RCC 7860 (cell line): Measurements from ENCODE around the gene BRAF.
A peak's percentile ranks its signal among the peaks of the same experiment; 100 is the strongest.
"Not testable (repeated sequence)": the region's sequence is repeated elsewhere in the genome, so short reads cannot be mapped to it uniquely, and the experiment has no call there.

Experiments used
- DNase-seq: peaks from one replicate; pipeline ENCODE4 v3.0.0-alpha.2; 2015; ENCODE audit warnings: low spot score
- FAIRE-seq: peaks from 2 replicates; lab custom pipeline; 2012; peaks lifted over from hg19 to GRCh38; lab: Jason Lieb, UNC

The BRAF gene

GRCh38 chr7:140774371-140774770 is 150.4 kb downstream of the BRAF start:
- DNase-seq (no peak), FAIRE-seq (no peak)

DNA sequence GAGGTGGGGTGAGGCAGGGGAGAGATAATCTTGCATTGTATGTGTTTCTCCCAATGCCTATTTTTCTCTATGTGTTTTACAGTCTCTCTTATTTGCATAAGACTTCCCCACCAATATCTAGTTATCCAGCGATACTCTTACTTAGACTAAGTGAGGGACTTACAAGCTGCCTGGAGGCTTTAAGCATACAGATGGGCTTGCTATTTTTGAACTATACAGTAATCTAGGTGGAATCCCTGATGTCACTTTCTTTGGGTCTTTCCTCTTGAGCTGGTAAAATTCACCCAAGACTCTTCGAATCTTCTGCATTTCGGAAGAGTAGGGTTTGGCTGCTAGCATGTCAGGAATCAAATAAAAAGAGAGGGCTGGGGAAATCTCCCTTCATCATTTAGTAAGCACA is 151.6 kb downstream of the BRAF start:
- FAIRE-seq (no peak), DNase-seq (no peak)

- FAIRE-seq, result no peak
- no peak for DNase-seq
Measured at GRCh38 chr7:140771826-140772225, 152.9 kb downstream of the BRAF start.

- no peak for DNase-seq
- FAIRE-seq, result no peak
Measured at GRCh38 chr7:140769852-140770251, 154.9 kb downstream of the BRAF start.

- DNase-seq (no peak), FAIRE-seq (no peak)
Measured at GRCh38 chr7:140767418-140767817, 157.3 kb downstream of the BRAF start.

DNA sequence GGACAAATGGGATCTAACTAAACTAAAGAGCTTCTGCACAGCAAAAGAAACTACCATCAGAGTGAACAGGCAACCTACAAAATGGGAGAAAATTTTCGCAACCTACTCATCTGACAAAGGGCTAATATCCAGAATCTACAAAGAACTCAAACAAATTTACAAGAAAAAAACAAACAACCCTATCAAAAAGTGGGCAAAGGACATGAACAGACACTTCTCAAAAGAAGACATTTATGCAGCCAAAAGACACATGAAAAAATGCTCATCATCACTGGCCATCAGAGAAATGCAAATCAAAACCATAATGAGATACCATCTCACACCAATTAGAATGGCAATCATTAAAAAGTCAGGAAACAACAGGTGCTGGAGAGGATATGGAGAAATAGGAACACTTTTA is 159.3 kb downstream of the BRAF start:
- DNase-seq, FAIRE-seq: not testable (repeated sequence)

DNA sequence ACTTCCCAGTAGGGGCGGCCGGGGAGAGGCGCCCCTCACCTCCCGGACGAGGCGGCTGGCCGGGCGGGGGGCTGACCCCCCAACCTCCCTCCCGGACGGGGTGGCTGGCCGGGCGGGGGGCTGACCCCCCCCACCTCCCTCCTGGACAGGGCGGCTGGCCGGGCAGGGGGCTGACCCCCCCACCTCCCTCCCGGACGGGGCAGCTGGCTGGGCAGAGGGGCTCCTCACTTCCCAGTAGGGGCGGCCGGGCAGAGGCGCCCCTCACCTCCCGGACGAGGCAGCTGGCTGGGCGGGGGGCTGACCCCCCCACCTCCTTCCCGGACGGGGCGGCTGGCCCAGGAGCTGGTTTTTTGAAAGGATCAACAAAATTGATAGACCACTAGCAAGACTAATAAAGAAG is 161.6 kb downstream of the BRAF start:
- not testable (repeated sequence) for FAIRE-seq, DNase-seq

GRCh38 chr7:140761375-140761774 is 163.4 kb downstream of the BRAF start:
- FAIRE-seq, DNase-seq: not testable (repeated sequence)

GRCh38 chr7:140754506-140754905 is 170.2 kb downstream of the BRAF start:
- no peak for DNase-seq
- FAIRE-seq, result no peak

- no peak for DNase-seq
- no peak for FAIRE-seq
Measured at GRCh38 chr7:140752533-140752932, 172.2 kb downstream of the BRAF start.

DNA sequence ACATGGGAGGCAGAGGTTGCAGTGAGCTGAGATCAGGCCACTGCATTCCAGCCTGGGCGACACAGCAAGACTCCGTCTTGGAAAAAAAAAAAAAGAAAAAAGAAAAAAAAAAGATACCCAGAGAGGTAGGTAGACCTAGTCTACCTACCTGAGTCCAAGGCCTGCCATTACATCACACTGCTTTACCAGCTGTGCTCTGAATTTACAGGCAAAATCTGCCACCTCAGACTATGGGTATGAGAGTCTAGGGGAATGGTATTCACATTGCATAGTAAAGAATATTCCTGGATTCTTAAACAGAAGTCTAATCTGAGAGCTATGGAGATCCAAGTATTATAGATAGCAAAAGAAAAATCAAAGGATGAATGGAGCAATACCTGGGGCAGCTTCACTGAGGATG is 178.0 kb downstream of the BRAF start:
- FAIRE-seq (no peak), DNase-seq (no peak)

- no peak for FAIRE-seq
- DNase-seq, result no peak
Measured at GRCh38 chr7:140745266-140746058, 179.3 kb downstream of the BRAF start.

GRCh38 chr7:140744005-140744404 is 180.7 kb downstream of the BRAF start:
- DNase-seq, result no peak
- no peak for FAIRE-seq

- DNase-seq, FAIRE-seq: not testable (repeated sequence)
Measured at GRCh38 chr7:140743255-140743654, 181.5 kb downstream of the BRAF start.

GRCh38 chr7:140738280-140738679 is 186.4 kb downstream of the BRAF start:
- DNase-seq, result no peak

GRCh38 chr7:140734729-140735128 is 190.0 kb downstream of the BRAF start:
- FAIRE-seq (no peak), DNase-seq (no peak)

More at GRCh38 chr7:140738280-140738679, 186.4 kb downstream of the BRAF start:
- FAIRE-seq, result no peak

DNA sequence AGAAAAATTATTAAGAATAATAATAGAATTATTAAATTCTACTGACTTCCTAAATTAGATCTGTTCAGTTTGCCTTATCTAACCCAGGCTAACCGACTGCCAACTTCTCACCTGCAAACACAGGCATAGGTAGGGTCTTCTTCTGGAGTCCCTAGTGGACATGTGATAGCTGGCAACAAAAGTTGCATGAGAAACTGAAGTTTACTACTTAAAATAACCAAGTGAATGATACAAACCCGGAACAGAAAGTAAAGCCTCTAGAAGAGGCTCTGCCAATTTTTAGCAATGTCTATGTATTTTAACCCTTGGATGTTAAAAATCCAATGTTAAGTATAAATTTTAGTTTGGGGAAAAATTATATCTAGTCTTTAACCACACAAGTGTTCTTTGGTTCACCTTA is 190.6 kb downstream of the BRAF start:
- no peak for DNase-seq

DNA sequence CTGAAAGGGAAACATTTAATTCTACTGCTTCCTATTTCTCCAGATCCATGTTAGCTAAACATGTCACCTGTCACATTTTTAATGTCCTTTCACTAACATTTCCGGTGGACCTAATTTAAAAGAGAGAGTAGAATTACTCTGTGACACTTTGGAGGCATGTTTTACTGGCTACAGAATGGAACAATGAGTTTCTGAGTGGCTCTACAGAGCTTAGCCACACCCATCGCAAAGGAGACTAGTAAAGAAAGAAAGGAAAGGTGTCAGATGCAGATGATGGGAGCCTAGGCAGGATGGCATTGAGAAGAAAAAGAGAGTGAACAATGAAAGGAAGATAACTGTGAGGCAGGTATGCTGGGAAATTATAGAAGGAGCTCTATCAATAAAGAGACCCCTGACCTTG is 192.3 kb downstream of the BRAF start:
- no peak for FAIRE-seq
- DNase-seq, result no peak

More for the DNA sequence above, 190.6 kb downstream of the BRAF start:
- no peak for FAIRE-seq

GRCh38 chr7:140726281-140726680 is 198.4 kb downstream of the BRAF start:
- peak; percentile 50 for FAIRE-seq
- DNase-seq, result no peak

- DNase-seq (no peak), FAIRE-seq (no peak)
Measured at GRCh38 chr7:140724706-140725105, 200.0 kb downstream of the BRAF start.

DNA sequence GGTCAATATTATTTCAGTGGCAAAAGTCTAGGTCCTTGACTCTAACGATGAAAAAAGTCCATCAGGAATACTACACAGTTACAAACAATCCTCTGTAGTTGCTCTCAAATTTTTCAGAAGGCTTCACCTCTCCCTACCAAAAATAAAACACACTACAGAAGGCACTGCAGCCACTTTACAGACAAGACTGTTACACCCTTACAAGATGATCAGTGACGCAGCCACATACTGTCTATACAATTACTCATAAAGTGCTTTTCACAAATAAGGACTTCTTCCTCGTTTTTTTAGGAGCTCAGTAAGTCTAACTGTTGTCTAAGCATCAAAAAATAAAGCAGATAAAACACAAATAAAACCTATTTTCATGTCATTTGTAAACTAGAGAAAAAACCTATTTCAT is 201.2 kb downstream of the BRAF start:
- FAIRE-seq (no peak), DNase-seq (no peak)

- no peak for FAIRE-seq
Measured at GRCh38 chr7:140723006-140723405, 201.7 kb downstream of the BRAF start.

DNA sequence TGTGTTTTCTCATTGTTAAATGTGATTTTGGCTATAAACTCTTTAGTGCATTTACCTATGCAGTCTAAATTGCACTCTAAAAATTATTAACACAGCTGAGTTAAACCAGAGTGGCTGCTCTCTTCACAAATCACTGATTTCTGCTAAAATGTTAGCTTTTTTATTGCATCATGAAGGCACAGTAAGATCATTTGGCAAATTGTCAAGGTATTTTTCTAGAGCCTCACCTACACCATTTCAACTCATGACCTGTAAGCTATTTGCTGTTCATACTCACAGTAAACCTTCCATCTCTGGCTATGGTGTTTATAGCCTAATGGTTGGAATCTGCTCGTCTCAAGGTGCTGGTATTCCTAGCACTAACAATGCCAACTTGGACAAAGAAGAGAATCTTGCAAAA is 202.5 kb downstream of the BRAF start:
- FAIRE-seq (peak; percentile 87), DNase-seq (peak; percentile 33)

More at GRCh38 chr7:140723006-140723405, 201.7 kb downstream of the BRAF start:
- no peak for DNase-seq
